ENCODE data around the gene TMEM130. TPM values are rescaled to one million over a fixed set of nuclear protein-coding genes. Genes with fewer than 3 reads are reported as not detected.

TMEM130 gene, protein sequence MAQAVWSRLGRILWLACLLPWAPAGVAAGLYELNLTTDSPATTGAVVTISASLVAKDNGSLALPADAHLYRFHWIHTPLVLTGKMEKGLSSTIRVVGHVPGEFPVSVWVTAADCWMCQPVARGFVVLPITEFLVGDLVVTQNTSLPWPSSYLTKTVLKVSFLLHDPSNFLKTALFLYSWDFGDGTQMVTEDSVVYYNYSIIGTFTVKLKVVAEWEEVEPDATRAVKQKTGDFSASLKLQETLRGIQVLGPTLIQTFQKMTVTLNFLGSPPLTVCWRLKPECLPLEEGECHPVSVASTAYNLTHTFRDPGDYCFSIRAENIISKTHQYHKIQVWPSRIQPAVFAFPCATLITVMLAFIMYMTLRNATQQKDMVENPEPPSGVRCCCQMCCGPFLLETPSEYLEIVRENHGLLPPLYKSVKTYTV
- not detected in 2 replicates for total RNA-seq

DNA sequence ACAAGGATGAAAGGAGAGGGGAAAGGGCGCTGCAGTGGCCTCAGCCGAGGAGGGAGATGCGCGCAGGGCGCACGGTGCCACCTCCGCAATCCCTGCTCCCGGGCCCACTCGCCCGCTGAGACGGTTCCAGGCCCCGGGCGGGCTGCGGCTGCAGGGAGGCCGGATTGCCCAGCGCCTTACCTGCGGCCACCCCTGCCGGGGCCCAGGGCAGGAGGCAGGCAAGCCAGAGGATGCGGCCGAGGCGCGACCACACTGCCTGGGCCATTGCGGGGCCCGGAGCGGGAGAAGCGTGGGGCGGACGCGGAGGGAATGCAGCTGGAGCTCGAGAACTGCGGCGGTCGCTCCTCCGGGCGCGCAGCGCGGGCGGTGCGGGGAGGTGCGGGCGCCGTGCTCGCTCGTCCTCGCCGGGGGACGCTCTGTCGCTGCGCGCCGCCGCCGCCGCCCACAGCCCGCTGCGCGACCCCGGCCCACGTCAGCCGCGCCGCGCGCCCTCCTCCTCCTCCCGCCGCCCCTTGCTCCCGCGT, at the start of gene TMEM130:
TMEM130 (minus strand) TSS at position 418 of the 524 bp plus-strand sequence; CDS start at position 265, 153 bp downstream.

DNA sequence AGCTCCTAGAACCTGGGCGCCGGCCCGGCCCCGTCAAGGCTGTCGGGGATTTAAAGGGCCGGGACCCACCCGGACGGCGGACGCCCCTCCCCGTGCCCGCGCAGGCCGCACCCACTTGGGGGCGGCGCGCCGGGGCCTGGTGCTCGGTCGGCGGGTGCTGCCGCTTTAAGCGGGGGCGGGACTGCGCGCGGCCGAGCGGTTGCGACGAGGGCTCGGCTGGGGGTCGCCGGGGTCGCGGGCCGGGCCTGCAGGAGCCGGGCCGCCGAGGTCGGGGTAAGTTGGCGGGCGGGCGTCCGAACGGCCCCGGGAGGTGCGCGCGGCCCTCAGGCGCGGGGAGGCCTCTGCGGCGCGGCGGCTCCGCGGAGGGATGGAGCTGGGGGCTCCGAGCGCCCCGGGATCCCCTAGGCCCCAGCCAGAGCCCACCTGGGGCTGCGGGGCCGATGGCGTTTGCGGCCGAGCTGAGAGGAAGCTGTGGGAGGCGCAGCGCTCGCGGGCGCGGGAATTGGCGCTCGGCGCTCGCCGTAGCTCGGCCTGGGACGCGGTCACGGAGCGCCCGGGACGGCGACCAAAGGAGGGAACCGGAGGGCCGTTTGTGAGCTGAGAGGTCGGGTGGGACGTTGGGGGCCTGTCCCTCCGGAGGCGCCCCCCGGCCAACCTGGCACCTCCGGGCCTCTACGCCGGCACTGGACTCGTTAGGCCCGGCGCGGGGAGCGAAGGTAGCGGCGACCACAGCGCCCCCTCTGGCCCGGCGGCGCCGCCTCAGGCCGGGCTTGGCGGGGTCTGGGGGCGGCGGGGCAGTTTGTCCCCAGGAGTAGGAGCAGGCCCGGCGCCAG, 8.8 kb upstream of the TMEM130 start, which contains the start of gene TRRAP:
TRRAP (plus strand) TSS at position 168 of the 833 bp plus-strand sequence. CDS start 2,619 bp downstream, outside the sequence.

Other genes starting within 250 kb of the TMEM130 start
- 13.5 and 14.4 TPM in 2 replicates for gene TRRAP, start 8.5 kb upstream of the TMEM130 start, total RNA-seq